Activated B cell treated with CpG ODN at 0.5 μM for 24 hours (primary cell): ENCODE results near the gene CETN2. TPM values are rescaled to one million over a fixed set of nuclear protein-coding genes. Genes with fewer than 3 reads are reported as not detected.
"Not testable (repeated sequence)": the region's sequence is repeated elsewhere in the genome, so short reads cannot be mapped to it uniquely, and the experiment has no call there.

Source experiments
- ATAC-seq: fragments of 200-7000 bp; cut with Tn5 transposase; one replicate; pipeline ENCODE4 v1.10.0; 2021; ENCODE audit warnings: low read depth, mild to moderate bottlenecking, moderate library complexity
- CTCF ChIA-PET: fragments of 350-600 bp; sonication (Branson Sonifier 250); formaldehyde crosslinking; loops from one replicate; lab custom pipeline; 2021; ENCODE audit warnings: antibody characterized with exemption; lab: Charles Lee
- POLR2A ChIA-PET: fragments of 350-600 bp; sonication (Branson Sonifier 250); formaldehyde crosslinking; loops from one replicate; lab custom pipeline; 2021; ENCODE audit warnings: antibody characterized with exemption; lab: Charles Lee
- DNase-seq: peaks from one replicate; pipeline ENCODE4 v3.0.0; 2022
- H3K27ac Mint-ChIP-seq: one replicate; pipeline ENCODE4 v1.8.0; 2020; ENCODE audit warnings: mixed read lengths
- H3K27me3 Mint-ChIP-seq: one replicate; pipeline ENCODE4 v1.8.0; 2021; ENCODE audit warnings: mixed read lengths
- H3K36me3 Mint-ChIP-seq: one replicate; pipeline ENCODE4 v1.8.0; 2021; ENCODE audit warnings: low read depth, mixed read lengths
- H3K4me1 Mint-ChIP-seq: one replicate; pipeline ENCODE4 v1.8.0; 2021; ENCODE audit warnings: mixed read lengths
- H3K4me3 Mint-ChIP-seq: one replicate; pipeline ENCODE4 v1.8.0; 2020; ENCODE audit warnings: mild to moderate bottlenecking, mixed read lengths
- H3K9me3 Mint-ChIP-seq: one replicate; pipeline ENCODE4 v1.8.0; 2020; ENCODE audit warnings: mixed read lengths
- CTCF ChIP-seq: fragments of 200-600 bp; IDR thresholded peaks from one replicate; pipeline ENCODE4 v1.8.0; 2022; ENCODE audit warnings: antibody characterized with exemption, mild to moderate bottlenecking
- intact Hi-C: fragments of 100-400 bp; cut with micrococcal nuclease; formaldehyde crosslinking; loops from one replicate; pipeline ENCODE4 v1.15.1; 2024
- total RNA-seq: library from RNA; stranded (reverse); gene quantifications from 2 replicates; pipeline ENCODE4 v1.2.3, GENCODE V29; 2022

CETN2 gene
- total RNA-seq, 1 donor from 2014 or later: 13.3 TPM

GRCh38 chrX:152845618-152846240 lies 15.2 kb upstream of the CETN2 start:
- no peak overlapping the region for H3K4me3 Mint-ChIP-seq
- intact Hi-C loops: no loop called here
- TF ChIP-seq CTCF: no peak
- DNase-seq (no peak), ATAC-seq (no peak)
- H3K27ac Mint-ChIP-seq: no peak overlapping the region
- no peaks in the 10 kb centered on the region for H3K9me3 Mint-ChIP-seq
- ChIA-PET POLR2A (no interaction called here), CTCF (no interaction called here)
- peaks cover 5% of the 10 kb centered on the region for H3K4me1 Mint-ChIP-seq
- peaks cover 37% of the 10 kb centered on the region for H3K36me3 Mint-ChIP-seq
- H3K27me3 Mint-ChIP-seq: no peaks in the 10 kb centered on the region

DNA sequence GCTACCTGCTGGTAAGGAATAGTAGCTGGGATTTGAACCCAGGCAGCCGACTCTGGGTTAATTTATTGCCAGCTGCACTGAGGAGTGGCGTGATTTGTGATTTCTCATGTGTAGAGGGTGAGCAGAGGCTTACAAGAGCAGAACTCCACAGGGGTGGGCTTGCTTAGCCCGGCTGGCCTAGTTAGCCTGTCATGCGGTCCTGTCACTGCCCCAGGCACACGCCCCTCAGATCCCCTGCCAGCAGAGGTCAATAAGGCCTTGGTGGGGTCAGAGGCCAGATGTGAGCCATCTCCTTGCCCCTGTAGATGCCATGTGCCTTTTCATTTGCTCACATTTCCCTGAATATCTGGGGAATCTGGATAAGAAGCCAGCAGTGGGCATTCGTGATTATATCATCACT lies 13.7 kb upstream of the CETN2 start:
- Mint-ChIP-seq H3K4me3 (no peak overlapping the region), H3K27ac (no peak overlapping the region), H3K9me3 (no peaks in the 10 kb centered on the region), H3K27me3 (no peaks in the 10 kb centered on the region), H3K36me3 (peaks cover 27% of the 10 kb centered on the region), H3K4me1 (peaks cover 5% of the 10 kb centered on the region)
- DNase-seq (no peak), ATAC-seq (no peak)
- POLR2A ChIA-PET: no interaction called here
- intact Hi-C loops: no loop called here
- CTCF ChIA-PET: no interaction called here
- no peak for TF ChIP-seq CTCF

DNA sequence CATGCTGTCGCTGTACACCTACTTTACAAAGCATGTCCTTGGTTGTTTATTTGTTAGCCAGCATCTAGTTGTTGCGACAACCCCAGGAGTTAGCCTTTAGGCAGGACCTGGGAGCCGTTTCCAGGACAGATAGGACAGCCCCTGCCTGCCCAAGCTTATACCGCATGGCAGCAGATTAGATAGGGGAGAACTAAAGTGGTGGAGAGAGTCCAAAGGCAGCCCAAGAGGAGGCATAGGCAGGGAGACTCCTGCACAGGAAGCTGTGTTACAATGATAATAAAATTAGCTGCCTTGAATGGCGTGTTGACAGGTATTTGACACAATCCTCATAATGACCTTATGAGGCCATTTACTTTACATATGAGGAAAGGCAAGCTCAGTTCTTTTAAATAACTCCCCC lies 13.3 kb upstream of the CETN2 start:
- H3K27ac Mint-ChIP-seq: no peak overlapping the region
- H3K4me3 Mint-ChIP-seq: no peak overlapping the region
- ChIA-PET CTCF (no interaction called here), POLR2A (no interaction called here)
- DNase-seq (no peak), ATAC-seq (no peak)
- no peak for TF ChIP-seq CTCF
- no peaks in the 10 kb centered on the region for H3K27me3 Mint-ChIP-seq
- peaks cover 5% of the 10 kb centered on the region for H3K4me1 Mint-ChIP-seq
- intact Hi-C loops: no loop called here
- H3K9me3 Mint-ChIP-seq: no peaks in the 10 kb centered on the region
- H3K36me3 Mint-ChIP-seq: peaks cover 23% of the 10 kb centered on the region

DNA sequence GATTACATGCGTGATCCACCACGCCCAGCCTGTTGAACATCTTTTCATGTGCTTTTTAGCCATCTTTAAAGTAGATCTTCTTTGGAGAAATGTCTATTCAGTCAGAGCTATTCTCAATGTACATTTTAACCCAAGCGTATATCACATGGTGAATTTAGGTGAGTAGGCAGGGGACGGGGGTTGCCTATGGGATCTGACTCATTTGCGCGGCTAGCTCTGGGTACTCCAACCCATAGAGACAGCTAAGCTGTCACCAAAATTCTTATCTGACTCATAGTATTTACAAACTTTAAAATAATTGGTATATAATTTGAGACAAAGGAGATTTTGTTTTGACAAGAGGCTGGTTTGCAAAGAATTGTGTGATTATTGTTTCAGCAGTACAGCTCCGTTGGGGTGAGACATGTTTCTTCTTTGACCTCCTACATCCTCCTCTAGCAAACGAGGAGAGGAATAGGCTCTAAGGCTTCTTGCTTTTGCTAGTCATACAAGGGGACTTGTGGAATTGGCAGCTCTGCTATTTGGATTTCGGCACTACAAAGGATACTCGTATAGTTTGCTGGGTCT lies 12.3 kb upstream of the CETN2 start:
- DNase-seq: no peak
- intact Hi-C loops: no loop called here
- POLR2A ChIA-PET: no interaction called here
- no peak for TF ChIP-seq CTCF
- H3K4me1 Mint-ChIP-seq: peaks cover 9% of the 10 kb centered on the region
- no peaks in the 10 kb centered on the region for H3K27me3 Mint-ChIP-seq
- no peak for ATAC-seq
- no peaks in the 10 kb centered on the region for H3K9me3 Mint-ChIP-seq
- no peak overlapping the region for H3K4me3 Mint-ChIP-seq
- H3K36me3 Mint-ChIP-seq: peaks cover 16% of the 10 kb centered on the region
- CTCF ChIA-PET: no interaction called here
- no peak overlapping the region for H3K27ac Mint-ChIP-seq

DNA sequence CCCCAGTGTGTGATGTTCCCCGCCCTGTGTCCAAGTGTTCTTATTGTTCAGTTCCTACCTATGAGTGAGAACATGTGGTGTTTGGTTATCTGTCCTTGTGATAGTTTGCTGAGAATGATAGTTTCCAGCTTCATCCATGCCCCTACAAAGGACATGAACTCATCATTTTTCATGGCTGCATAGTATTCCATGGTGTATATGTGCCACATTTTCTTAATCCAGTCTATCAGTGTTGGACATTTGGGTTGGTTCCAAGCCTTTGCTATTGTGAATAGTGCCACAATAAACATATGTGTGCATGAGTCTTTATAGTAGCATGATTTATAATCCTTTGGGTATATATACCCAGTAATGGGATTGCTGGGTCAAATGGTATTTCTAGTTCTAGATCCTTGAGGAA lies 4.9 kb upstream of the CETN2 start:
- H3K4me3 Mint-ChIP-seq, H3K27ac Mint-ChIP-seq, H3K9me3 Mint-ChIP-seq, CTCF ChIA-PET, POLR2A ChIA-PET, DNase-seq, ATAC-seq, H3K27me3 Mint-ChIP-seq, intact Hi-C loops: not testable (repeated sequence)
- Mint-ChIP-seq H3K4me1 (peaks cover 27% of the 10 kb centered on the region), H3K36me3 (peaks cover 19% of the 10 kb centered on the region)
